ENCODE results near the gene IL18BP.

The IL18BP gene

GRCh38 chr11:72004515-72005346 lies 6.0 kb downstream of the IL18BP start:
- H3K27ac ChIP-seq, result no peak overlapping the region
- no peaks in the 10 kb centered on the region for H3K9me3 ChIP-seq (ENCODE audit: low read depth, low read length)
- H3K9ac ChIP-seq (ENCODE audit: insufficient read length), result no peak overlapping the region
- no peak overlapping the region for H3K4me3 ChIP-seq
- no peak for DNase-seq (ENCODE audit: low read depth, low spot score)
- TF ChIP-seq FOXP2 (optimal IDR thresholded peaks at IDR 0.05; ENCODE audit: control extremely low read depth, extremely low read length, insufficient read depth) (no peak), EZH2 (IDR thresholded peaks at IDR 0.05) (no peak), POLR2AphosphoS5 (IDR thresholded peaks at IDR 0.05; ENCODE audit: borderline replicate concordance, low read depth, low read length) (no peak; the same call in 1 of the 2 replicates)
- peaks cover 73% of the 10 kb centered on the region for H3K36me3 ChIP-seq (ENCODE audit: insufficient read depth, low read length)

GRCh38 chr11:72005347-72006260 lies 6.9 kb downstream of the IL18BP start:
- TF ChIP-seq FOXP2 (optimal IDR thresholded peaks at IDR 0.05; ENCODE audit: control extremely low read depth, extremely low read length, insufficient read depth), result no peak
- TF ChIP-seq EZH2 (IDR thresholded peaks at IDR 0.05), result no peak
- no peak; the same call in 1 of the 2 replicates for TF ChIP-seq POLR2AphosphoS5 (IDR thresholded peaks at IDR 0.05; ENCODE audit: borderline replicate concordance, low read depth, low read length)
- no peak overlapping the region for H3K27ac ChIP-seq
- no peak for DNase-seq (ENCODE audit: low read depth, low spot score)
- H3K4me3 ChIP-seq, result no peak overlapping the region
- H3K9ac ChIP-seq (ENCODE audit: insufficient read length), result no peak overlapping the region
- H3K36me3 ChIP-seq (ENCODE audit: insufficient read depth, low read length), result peaks cover 80% of the 10 kb centered on the region
- H3K9me3 ChIP-seq (ENCODE audit: low read depth, low read length), result no peaks in the 10 kb centered on the region

DNA sequence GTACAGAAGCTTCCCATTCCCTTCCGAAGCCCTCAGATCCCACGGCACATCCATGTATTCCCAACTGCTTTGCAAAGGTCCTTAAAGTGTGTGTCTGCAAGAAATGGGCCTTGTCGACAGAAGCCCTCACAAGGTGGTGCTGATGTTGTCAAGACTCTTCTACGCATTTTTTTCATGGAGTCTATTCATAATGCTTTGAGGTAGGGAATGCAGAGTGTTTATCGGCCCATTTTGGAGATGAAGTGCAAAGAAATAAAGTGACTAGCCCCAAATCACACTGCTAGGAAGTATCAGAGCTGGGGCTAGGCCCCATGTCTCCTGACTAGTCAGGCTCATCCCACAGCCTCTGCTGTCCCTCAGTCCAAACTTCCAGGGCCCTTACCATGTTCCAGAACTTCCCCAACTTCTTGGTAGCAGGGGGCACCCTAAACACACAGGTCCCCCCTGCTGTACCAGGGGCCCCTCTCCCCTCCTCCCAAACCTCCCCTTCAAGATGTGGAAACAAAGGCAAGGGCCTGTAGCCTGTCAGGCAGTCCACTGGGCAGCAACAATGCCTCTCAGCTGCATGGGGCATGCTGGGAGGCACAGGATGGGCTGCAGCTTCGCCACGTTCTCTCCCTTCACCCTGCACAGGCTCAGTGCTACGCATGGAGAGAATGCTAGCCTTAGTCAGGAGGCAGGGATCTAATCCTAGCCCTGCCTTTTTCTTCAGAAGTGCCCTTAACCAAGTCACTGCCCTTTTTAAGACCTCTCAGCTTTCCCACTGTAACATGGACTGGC lies 7.8 kb downstream of the IL18BP start:
- Histone ChIP-seq H3K36me3 (ENCODE audit: insufficient read depth, low read length) (peaks cover 88% of the 10 kb centered on the region), H3K9ac (ENCODE audit: insufficient read length) (no peak overlapping the region)

DNA sequence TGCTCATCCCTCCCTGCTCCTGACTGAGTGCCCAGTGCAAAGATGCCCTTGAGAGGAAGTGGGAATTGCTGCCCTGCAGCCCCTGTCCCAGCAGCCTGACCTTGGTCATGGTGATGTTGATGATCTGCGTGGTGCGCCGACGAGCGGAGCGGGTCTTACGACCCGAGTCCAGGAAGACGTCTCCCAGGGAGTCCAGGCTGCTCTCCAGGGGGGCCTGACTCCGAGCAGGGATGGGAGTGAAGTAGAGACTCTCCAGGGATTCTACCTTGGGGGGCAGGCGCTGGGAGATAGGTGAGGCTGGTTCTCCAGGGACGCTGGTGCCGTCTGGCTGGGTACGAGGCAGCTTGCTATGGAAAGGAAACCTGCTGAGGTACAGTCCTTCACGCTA lies 8.4 kb downstream of the IL18BP start:
- TF ChIP-seq FOXP2 (optimal IDR thresholded peaks at IDR 0.05; ENCODE audit: control extremely low read depth, extremely low read length, insufficient read depth), result no peak
- no peak; the same call in 1 of the 2 replicates for TF ChIP-seq POLR2AphosphoS5 (IDR thresholded peaks at IDR 0.05; ENCODE audit: borderline replicate concordance, low read depth, low read length)
- TF ChIP-seq EZH2 (IDR thresholded peaks at IDR 0.05), result no peak
- DNase-seq (ENCODE audit: low read depth, low spot score), result no peak
- H3K4me3 ChIP-seq, result no peak overlapping the region
- H3K9ac ChIP-seq (ENCODE audit: insufficient read length), result no peak overlapping the region
- H3K36me3 ChIP-seq (ENCODE audit: insufficient read depth, low read length), result peaks cover 90% of the 10 kb centered on the region
- H3K9me3 ChIP-seq (ENCODE audit: low read depth, low read length), result no peaks in the 10 kb centered on the region
- no peak overlapping the region for H3K27ac ChIP-seq

More for the DNA sequence above, 7.8 kb downstream of the IL18BP start:
- H3K4me3 ChIP-seq, result no peak overlapping the region
- no peak for TF ChIP-seq FOXP2 (optimal IDR thresholded peaks at IDR 0.05; ENCODE audit: control extremely low read depth, extremely low read length, insufficient read depth)
- TF ChIP-seq POLR2AphosphoS5 (IDR thresholded peaks at IDR 0.05; ENCODE audit: borderline replicate concordance, low read depth, low read length), result no peak
- no peak for TF ChIP-seq EZH2 (IDR thresholded peaks at IDR 0.05)
- H3K27ac ChIP-seq, result no peak overlapping the region
- H3K9me3 ChIP-seq (ENCODE audit: low read depth, low read length), result no peaks in the 10 kb centered on the region
- no peak for DNase-seq (ENCODE audit: low read depth, low spot score)

DNA sequence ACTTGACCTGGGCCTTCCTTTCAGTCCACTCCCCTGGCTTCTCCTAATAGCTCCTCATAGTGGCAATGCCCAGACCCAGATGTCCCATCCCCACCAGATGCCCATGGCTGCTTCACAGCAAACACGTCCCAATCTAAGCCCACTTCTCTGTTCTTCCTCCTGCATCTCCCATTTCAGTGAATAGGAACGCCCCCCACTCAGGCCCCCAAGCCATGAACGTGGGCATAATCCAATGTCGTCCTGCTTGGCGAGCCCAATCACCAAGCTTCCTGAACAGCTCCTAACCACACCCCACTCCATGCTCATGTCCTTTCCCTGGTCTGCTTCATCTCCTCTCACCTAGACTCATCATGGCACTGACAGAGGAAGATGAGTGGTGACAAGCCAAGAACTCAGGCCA lies 8.9 kb downstream of the IL18BP start:
- Histone ChIP-seq H3K27ac (no peak overlapping the region), H3K36me3 (ENCODE audit: insufficient read depth, low read length) (peaks cover 94% of the 10 kb centered on the region), H3K4me3 (no peak overlapping the region), H3K9me3 (ENCODE audit: low read depth, low read length) (no peaks in the 10 kb centered on the region), H3K9ac (ENCODE audit: insufficient read length) (no peak overlapping the region)
- TF ChIP-seq FOXP2 (optimal IDR thresholded peaks at IDR 0.05; ENCODE audit: control extremely low read depth, extremely low read length, insufficient read depth) (no peak), EZH2 (IDR thresholded peaks at IDR 0.05) (no peak), POLR2AphosphoS5 (IDR thresholded peaks at IDR 0.05; ENCODE audit: borderline replicate concordance, low read depth, low read length) (no peak)
- no peak for DNase-seq (ENCODE audit: low read depth, low spot score)

GRCh38 chr11:72008728-72009127 lies 10.0 kb downstream of the IL18BP start:
- TF ChIP-seq POLR2AphosphoS5 (IDR thresholded peaks at IDR 0.05; ENCODE audit: borderline replicate concordance, low read depth, low read length), result no peak
- no peak for TF ChIP-seq FOXP2 (optimal IDR thresholded peaks at IDR 0.05; ENCODE audit: control extremely low read depth, extremely low read length, insufficient read depth)
- TF ChIP-seq EZH2 (IDR thresholded peaks at IDR 0.05), result no peak
- Histone ChIP-seq H3K36me3 (ENCODE audit: insufficient read depth, low read length) (peaks cover 94% of the 10 kb centered on the region), H3K27ac (no peak overlapping the region), H3K9ac (ENCODE audit: insufficient read length) (no peak overlapping the region), H3K4me3 (no peak overlapping the region), H3K9me3 (ENCODE audit: low read depth, low read length) (no peaks in the 10 kb centered on the region)
- DNase-seq (ENCODE audit: low read depth, low spot score), result no peak

GRCh38 chr11:72009156-72009555 lies 10.4 kb downstream of the IL18BP start:
- no peak for DNase-seq (ENCODE audit: low read depth, low spot score)
- Histone ChIP-seq H3K27ac (no peak overlapping the region), H3K9me3 (ENCODE audit: low read depth, low read length) (no peaks in the 10 kb centered on the region), H3K9ac (ENCODE audit: insufficient read length) (no peak overlapping the region), H3K4me3 (no peak overlapping the region), H3K36me3 (ENCODE audit: insufficient read depth, low read length) (peaks cover 94% of the 10 kb centered on the region)
- TF ChIP-seq FOXP2 (optimal IDR thresholded peaks at IDR 0.05; ENCODE audit: control extremely low read depth, extremely low read length, insufficient read depth), result no peak
- no peak for TF ChIP-seq POLR2AphosphoS5 (IDR thresholded peaks at IDR 0.05; ENCODE audit: borderline replicate concordance, low read depth, low read length)
- no peak for TF ChIP-seq EZH2 (IDR thresholded peaks at IDR 0.05)

Data from SK-N-MC (cell line).